NCI-H128 (cell line): ENCODE results near the gene AVPR1A.

Experiments
- DNase-seq: peaks from one replicate; lab custom pipeline; 2025; ENCODE audit not compliant: unreplicated experiment; lab: John Stamatoyannopoulos, UW

The AVPR1A gene

GRCh38 chr12:63095369-63095980 lies 55.5 kb downstream of the AVPR1A start:
- DNase-seq, result no peak

DNA sequence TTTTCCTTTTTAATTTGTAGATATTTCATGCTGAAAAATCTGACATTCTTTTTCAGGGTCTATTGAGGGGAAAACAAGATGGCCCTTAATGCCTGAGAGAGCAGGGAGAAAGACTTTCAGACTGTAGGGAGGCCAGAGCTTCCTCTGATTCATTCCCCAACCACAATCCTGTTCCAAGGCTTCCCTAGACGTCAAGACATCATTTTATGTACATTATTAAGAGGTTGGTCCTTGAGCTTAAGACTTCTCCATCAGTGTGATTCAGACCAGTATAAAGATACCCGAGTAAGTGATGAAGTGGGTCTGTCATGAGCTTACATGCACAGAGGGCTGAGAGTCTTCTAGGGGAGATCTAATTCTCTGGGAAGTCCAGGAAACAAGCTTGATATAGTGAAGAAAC lies 57.3 kb downstream of the AVPR1A start:
- DNase-seq, result no peak

DNA sequence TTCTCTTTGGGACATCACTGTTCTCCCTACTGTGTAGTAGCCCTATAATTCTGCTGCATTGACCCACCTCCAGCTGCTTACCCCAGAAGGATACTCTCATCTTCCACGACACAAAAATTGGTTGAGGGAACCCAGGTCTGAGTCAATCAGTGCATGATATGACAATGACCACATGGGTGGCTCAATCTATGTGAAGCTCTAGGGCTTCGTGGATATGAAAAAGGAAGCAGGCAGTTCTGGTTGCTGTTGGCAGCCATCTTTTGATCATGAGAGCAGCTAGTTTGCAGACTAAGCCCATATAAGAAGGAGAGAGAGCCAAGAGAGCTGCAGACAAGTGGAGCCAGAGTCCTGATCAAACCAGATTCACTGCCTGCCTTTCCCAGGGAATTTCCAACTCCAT lies 57.9 kb downstream of the AVPR1A start:
- no peak for DNase-seq
